Mammary epithelial cell (primary cell): ENCODE data around the gene BANP.
"Not testable (repeated sequence)": the region's sequence is repeated elsewhere in the genome, so short reads cannot be mapped to it uniquely, and the experiment has no call there.

Source experiments
- CTCF ChIP-seq, 2 donors: IDR thresholded peaks in 1 of 2; conservative IDR thresholded peaks in 1 of 2; 2 replicates each; pipeline ENCODE4 v1.5.1; 2011 to 2012; ENCODE audit warnings: inconsistent platforms in 2 of 2, low read length in 2 of 2, mild to moderate bottlenecking in 2 of 2, control low read depth in 1 of 2, low read depth in 1 of 2; ENCODE audit not compliant: insufficient read depth in 1 of 2; ENCODE audit errors: extremely low read depth in 1 of 2
- EZH2 ChIP-seq: IDR thresholded peaks from 2 replicates; pipeline ENCODE4 v1.6.1; 2012; ENCODE audit warnings: low read length, inconsistent platforms, borderline replicate concordance

DNA sequence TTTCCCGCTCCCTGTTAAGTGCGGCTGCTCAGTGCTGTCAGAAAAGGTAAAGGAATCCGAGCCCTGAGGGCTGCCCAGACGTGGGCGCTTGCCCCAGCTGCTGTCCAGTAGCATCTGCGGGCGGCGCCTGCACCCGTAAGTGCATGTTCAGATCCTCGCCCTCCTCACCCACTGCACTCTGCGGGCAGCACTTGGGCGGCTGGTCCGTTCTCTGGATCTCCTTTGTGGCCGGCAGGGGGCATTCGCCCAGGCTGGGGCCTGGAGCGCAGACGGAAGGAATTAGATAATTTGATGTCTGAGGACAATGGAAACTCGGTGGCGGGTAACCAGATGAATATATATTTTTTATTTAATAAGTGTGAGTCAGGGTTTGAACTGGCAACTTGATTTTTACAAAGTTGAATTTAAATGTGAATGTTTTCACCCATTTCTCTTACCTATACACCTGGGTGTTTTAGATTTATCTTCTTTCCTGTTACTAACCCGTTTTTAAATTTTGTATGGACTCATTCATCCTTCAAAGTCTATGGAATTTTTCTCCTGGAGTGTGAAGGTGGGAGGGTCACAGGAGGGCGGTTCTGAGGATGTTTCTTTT lies 73.4 kb downstream of the BANP start:
- TF ChIP-seq CTCF (conservative IDR thresholded peaks at IDR 0.05 in 1 of 2, IDR thresholded peaks at IDR 0.05 in 1 of 2; ENCODE audit: extremely low read depth in 1 of 2, insufficient read depth in 1 of 2, low read depth in 1 of 2, low read length in 2 of 2) = peak; percentile 30 to 63
- not testable (repeated sequence) for TF ChIP-seq EZH2
